Activated T-helper 17 cell treated with anti-CD3 and anti-CD28 coated beads, Interleukin-2, amount 50 U/mL, for 72 hours (primary cell): Measurements from ENCODE around the gene REV3L. TPM values are rescaled to one million over a fixed set of nuclear protein-coding genes. Genes with fewer than 3 reads are reported as not detected.
A peak's percentile ranks its signal among the peaks of the same experiment; 100 is the strongest.
"Not testable (repeated sequence)": the region's sequence is repeated elsewhere in the genome, so short reads cannot be mapped to it uniquely, and the experiment has no call there.

ENCODE experiments used
- ATAC-seq: fragments of 150-1000 bp; cut with Tn5 transposase; replicated peaks from 2 replicates; pipeline ENCODE4 v1.10.0; 2021; ENCODE audit warnings: mild to moderate bottlenecking, moderate library complexity
- H3K27ac Mint-ChIP-seq: one replicate; pipeline ENCODE4 v1.8.0; 2022; ENCODE audit warnings: mixed read lengths
- H3K27me3 Mint-ChIP-seq: one replicate; pipeline ENCODE4 v1.8.0; 2022; ENCODE audit warnings: mixed read lengths
- H3K36me3 Mint-ChIP-seq: one replicate; pipeline ENCODE4 v1.8.0; 2022; ENCODE audit warnings: low read depth, mild to moderate bottlenecking, mixed read lengths
- H3K4me1 Mint-ChIP-seq: one replicate; pipeline ENCODE4 v1.8.0; 2022; ENCODE audit warnings: mixed read lengths
- H3K4me3 Mint-ChIP-seq: one replicate; pipeline ENCODE4 v1.8.0; 2022; ENCODE audit warnings: mild to moderate bottlenecking, mixed read lengths
- H3K9me3 Mint-ChIP-seq: one replicate; pipeline ENCODE4 v1.8.0; 2022; ENCODE audit warnings: mixed read lengths
- total RNA-seq, 2 donors: library from RNA; stranded (reverse); gene quantifications; one replicate each; pipeline ENCODE4 v1.2.3, GENCODE V29; 2022

REV3L gene
- total RNA-seq, 2 donors from 2014 or later: 20.7 to 23.7 TPM

DNA sequence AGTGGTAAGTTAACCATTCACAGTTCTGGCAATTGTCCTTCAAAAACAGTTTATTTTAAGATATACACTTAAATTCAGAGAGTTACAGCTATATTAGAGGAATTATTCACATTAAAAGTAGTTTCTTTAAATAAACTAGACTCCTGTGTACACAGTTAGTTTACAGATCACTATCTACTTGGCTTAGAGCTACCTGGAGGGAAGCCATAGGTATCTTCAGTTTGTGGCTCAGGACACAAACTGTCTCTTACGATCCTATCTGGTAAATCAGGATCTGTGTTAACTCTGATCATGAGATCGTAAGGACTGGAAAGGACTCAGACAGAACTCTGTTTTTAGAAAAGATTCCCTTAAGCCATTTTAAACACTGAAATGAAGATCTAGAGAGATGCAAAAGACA lies 160.9 kb downstream of the REV3L start:
- Mint-ChIP-seq H3K4me1 (no peaks in the 10 kb centered on the region), H3K36me3 (peaks cover 71% of the 10 kb centered on the region), H3K4me3 (no peak overlapping the region), H3K27ac (no peak overlapping the region), H3K9me3 (no peaks in the 10 kb centered on the region), H3K27me3 (no peaks in the 10 kb centered on the region)
- ATAC-seq: no peak

DNA sequence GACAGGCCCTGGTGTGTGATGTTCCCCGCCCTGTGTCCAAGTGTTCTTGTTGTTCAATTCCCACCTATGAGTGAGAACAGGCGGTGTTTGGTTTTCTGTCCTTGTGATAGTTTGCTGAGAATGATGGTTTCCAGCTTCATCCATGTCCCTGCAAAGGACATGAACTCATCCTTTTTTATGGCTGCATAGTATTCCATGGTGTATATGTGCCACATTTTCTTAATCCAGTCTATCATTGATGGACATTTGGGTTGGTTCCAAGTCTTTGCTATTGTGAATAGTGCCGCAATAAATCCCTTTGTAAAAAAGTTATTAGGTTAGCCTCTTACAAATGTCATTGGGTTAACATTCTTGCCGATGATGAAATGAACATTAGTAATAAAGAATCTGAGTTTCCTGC lies 175.1 kb downstream of the REV3L start:
- not testable (repeated sequence) for H3K4me1 Mint-ChIP-seq, H3K27ac Mint-ChIP-seq, H3K9me3 Mint-ChIP-seq, H3K27me3 Mint-ChIP-seq, ATAC-seq, H3K4me3 Mint-ChIP-seq
- peaks cover 88% of the 10 kb centered on the region for H3K36me3 Mint-ChIP-seq

DNA sequence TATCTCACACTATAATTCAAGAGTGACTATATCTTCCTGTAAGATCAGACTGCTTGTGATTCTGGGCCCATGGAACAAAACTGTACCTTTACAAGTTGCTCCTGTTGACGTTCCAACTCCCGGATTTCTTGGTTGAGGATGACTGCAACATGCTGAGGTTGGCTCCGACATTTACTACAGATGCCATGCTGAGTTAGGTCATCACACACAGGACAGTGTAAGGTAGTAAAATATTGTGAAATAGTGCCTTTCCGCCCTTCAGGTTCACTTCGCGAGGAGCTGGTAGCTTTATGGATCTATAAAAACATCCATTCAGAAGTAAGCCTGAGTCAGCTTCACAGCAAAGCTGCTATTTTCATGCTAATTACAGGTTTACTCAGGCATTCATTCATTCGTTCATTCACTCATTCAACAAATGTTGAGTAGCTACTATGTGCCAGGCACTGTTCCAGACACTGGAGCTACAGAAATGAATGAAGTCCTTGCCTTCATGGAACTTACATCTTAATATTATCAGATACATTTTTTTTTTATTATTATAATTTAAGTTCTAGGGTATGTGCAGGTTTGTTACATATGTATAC lies 175.7 kb downstream of the REV3L start:
- peaks cover 88% of the 10 kb centered on the region for H3K36me3 Mint-ChIP-seq
- peaks cover 3% of the 10 kb centered on the region for H3K9me3 Mint-ChIP-seq
- no peak overlapping the region for H3K4me3 Mint-ChIP-seq
- H3K27me3 Mint-ChIP-seq: no peaks in the 10 kb centered on the region
- no peak overlapping the region for H3K27ac Mint-ChIP-seq
- no peak for ATAC-seq
- peaks cover under 1% of the 10 kb centered on the region for H3K4me1 Mint-ChIP-seq

DNA sequence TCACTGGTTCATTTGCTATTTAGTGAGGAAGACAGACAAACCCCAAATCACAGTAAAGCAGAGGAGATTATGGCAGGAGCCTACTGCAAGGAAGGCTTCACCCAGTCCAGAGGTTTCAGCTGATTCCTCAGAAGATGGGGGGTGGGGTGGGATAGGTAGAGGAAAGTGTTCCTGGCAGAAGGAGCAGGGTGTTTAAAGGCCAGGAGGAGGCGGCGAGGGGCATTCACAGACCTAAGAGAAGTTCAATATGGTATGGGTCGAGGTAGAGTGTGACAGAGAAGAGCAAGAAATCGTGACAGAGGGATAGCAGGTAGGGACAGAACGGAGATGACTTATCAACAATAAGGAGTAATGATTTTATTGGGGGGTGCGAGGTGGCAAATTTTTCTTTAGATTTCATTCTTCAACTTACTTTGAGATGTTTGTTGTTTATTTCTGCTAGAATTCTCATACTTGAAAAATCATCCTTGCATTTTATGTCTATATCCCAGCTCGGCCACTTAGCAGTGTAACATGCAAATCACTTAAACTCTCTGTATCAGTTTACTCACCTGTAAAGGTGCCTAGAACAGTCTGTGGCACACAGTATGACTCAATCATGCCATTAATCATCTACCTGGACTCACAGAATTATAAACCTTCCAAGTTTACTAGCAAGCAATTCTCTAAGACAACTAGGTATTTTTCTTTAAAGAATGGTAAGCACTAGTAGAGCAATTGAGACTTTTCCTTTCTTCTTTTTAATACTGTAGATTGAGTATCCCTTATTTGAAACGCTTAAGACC lies 176.7 kb downstream of the REV3L start:
- peak overlapping the region; percentile 59 for H3K27ac Mint-ChIP-seq
- no peak for ATAC-seq
- H3K36me3 Mint-ChIP-seq: peaks cover 88% of the 10 kb centered on the region
- H3K4me3 Mint-ChIP-seq: no peak overlapping the region
- no peaks in the 10 kb centered on the region for H3K27me3 Mint-ChIP-seq
- peaks cover 3% of the 10 kb centered on the region for H3K9me3 Mint-ChIP-seq
- H3K4me1 Mint-ChIP-seq: peaks cover 6% of the 10 kb centered on the region

DNA sequence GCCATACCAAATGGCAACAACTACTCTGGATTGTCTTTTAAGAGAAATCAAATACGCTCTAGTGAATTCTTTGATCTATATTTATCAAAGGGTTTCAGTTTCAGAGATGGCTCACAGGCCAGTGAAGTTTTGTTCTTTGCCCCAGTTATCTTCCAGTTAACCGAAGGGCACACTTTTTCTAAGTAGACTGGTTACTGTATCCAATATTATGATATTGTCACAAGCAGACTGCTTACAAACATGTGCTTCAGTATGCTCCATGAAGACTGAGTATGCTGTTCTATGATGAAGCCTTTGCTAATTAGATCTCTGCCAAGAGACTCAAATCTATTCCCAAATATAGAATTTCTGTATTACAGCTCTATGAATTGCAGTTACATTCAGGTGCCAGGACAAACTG lies 181.1 kb downstream of the REV3L start:
- Mint-ChIP-seq H3K9me3 (no peaks in the 10 kb centered on the region), H3K27ac (peak overlapping the region; percentile 74), H3K4me1 (peaks cover 6% of the 10 kb centered on the region), H3K27me3 (no peaks in the 10 kb centered on the region), H3K4me3 (peak overlapping the region; percentile 48), H3K36me3 (peaks cover 80% of the 10 kb centered on the region)
- ATAC-seq: peak; percentile 78

DNA sequence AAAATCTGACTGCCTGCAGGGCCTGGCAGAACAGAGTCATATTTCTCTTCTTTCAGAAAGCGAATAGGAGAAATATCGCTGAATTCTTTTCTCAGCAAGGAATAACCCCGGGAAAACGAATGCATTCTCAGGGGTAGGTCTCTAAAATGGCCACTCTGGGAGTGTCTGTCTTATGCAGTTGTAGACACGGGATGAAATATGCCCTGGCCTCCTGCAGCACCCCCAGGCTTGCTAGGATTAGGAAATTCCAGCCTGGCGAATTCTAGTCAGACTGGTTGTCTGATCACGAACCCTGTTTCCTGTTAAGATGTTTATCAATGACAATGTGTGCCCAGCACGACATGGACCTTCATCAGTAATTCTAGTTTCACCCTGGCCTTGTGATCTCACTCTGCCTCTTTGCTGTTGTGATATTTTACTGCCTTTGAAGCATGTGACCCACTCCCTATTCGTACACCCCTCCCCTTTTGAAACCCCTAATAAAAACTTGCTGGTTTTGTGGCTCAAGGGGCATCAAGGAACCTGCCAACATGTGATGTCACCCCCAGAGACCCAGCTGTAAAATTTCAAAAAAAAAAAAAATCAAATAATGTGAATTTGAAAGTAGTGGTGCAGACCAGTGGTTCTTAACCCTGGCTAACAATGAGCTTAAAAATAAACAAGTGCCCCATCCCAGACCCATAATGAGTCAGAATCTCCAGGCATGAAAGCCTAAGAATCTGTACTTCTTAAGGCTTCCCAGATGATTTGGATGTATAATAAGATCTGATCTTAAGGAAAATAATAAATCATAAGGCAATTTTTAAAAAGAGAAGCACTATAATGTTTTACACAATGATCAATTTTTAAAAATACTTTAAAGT lies 181.8 kb downstream of the REV3L start:
- ATAC-seq: peak; percentile 63
- not testable (repeated sequence) for H3K9me3 Mint-ChIP-seq, H3K4me1 Mint-ChIP-seq, H3K27me3 Mint-ChIP-seq, H3K4me3 Mint-ChIP-seq
- peak overlapping the region; percentile 74 for H3K27ac Mint-ChIP-seq
- peaks cover 72% of the 10 kb centered on the region for H3K36me3 Mint-ChIP-seq

DNA sequence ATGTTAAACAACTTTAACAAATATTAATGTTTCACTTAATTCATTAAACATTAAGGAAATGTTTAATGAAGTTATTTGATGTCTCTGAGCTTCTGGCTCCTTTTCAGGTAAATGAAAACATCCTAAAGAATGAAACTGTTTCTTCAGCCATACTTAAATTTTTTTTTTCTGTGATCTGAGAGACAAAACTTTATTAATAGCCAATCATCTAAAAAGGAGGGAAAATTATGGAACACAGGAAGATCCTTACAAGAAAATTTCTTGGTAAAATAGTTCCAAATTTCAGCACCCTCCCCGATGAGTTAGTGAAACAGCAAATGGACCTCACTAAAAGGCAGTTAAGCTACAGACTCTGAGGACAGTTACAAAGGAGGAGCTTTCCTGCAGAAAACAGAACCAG lies 185.2 kb downstream of the REV3L start:
- H3K36me3 Mint-ChIP-seq: peaks cover 50% of the 10 kb centered on the region
- H3K4me3 Mint-ChIP-seq: no peak overlapping the region
- no peak overlapping the region for H3K27ac Mint-ChIP-seq
- H3K27me3 Mint-ChIP-seq: no peaks in the 10 kb centered on the region
- H3K9me3 Mint-ChIP-seq: no peaks in the 10 kb centered on the region
- peaks cover 6% of the 10 kb centered on the region for H3K4me1 Mint-ChIP-seq
- ATAC-seq: no peak

DNA sequence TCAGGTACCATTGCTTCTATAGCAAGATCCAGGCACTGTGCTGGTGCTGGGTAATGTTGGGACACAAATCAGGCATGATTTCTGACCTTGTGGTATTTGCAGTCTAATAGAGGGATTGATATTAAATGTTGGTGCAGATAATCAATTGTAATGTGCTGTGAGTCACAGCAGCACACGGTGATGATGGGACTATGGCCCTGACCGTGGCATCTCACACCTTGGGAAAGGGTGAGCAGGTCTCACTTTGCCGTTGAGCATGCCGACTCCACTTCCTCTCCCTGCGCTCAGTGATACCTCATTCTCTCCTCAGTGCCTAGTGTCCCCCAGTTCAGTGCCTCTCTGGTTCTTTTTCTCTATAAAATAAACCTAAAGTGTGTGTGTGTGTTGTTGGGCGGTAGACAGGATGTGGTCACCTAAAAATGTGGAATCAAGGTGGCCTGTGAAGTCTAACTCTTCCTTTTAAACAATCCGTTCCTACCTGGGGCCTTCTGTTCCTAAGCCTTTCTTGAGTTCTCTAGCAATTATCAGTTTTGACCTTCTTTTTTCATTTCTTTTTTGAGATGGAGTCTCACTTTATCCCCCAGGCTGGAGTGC lies 188.5 kb downstream of the REV3L start:
- Mint-ChIP-seq H3K27me3 (no peaks in the 10 kb centered on the region), H3K9me3 (no peaks in the 10 kb centered on the region), H3K27ac (no peak overlapping the region), H3K36me3 (peaks cover 17% of the 10 kb centered on the region), H3K4me1 (peaks cover 13% of the 10 kb centered on the region), H3K4me3 (no peak overlapping the region)
- ATAC-seq: no peak

DNA sequence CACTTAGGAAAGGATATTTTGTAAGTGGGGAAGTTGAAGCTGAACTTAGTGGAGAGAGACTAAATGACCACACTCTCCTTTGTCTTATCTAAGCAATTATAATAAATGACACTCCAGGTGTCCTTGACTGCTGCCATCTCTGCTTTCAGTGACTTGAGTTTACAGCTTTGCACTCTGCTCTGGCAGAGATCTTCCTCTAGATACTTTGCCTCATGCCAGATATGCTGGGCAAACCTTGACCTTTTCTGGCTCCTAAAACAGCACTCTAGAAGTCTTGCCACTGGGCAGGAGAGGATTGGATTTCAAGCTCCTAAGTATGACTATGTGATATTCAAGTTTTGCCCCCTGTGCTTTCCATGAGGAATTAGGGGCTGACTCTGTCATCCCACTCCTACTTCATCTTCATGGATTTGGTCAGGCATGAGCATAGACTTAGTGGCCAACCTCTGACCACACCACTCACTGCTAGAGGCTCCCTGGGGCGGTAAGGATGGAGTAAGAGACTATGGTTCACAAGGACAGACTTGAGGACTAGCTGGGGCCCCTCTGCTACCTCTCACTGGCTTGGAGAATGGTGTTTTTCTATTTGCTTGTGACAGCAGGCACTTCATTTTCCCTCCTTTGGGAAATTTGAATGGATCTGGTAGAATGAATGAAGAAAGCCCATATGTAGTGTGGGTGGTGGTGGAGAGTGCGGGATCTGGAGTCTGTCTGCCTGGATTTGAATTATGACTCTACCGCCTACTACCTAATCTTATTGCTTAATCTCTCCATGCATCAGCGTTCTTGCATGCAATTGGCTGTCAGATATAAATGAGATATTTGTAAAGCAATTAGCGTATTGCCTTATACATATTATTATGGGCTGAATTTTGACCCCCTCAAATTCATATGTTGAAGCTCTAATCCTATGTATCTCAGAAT lies 191.4 kb downstream of the REV3L start:
- Mint-ChIP-seq H3K9me3 (no peaks in the 10 kb centered on the region), H3K36me3 (no peaks in the 10 kb centered on the region), H3K4me1 (peaks cover 17% of the 10 kb centered on the region), H3K27me3 (no peaks in the 10 kb centered on the region), H3K4me3 (no peak overlapping the region), H3K27ac (peak overlapping the region; percentile 28)
- ATAC-seq: peak; percentile 23

DNA sequence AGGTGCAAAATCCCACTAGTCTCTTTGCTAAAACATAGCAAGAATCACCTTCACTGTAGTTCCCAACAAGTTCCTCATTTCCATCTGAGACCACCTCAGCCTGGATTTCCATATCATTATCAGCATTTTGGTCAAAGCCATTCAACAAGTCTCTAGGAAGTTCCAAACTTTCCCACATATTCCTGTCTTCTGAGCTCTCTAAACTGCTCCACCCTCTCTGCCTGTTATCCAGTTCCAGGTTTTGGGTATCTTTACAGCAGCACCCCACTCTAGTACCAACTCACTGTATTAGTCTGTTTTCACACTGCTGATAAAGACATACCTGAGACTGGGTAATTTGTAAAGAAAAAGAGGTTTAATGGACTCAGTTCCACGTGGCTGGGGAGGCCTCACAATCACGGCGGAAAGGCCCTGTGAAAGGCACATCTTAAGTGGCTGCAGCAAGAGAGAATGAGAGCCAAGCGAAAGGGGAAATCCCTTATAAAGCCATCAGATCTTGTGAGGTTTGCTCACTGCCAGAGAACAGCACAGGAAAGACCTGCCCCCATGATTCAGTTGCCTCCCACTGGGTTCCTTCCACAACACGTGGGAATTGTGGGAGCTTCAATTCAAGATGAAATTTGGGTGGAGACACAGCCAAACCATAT lies 192.2 kb downstream of the REV3L start:
- Mint-ChIP-seq H3K4me3 (peak overlapping the region; percentile 51), H3K27ac (peak overlapping the region; percentile 71), H3K4me1 (peaks cover 17% of the 10 kb centered on the region)
- ATAC-seq: peak; percentile 96
- not testable (repeated sequence) for H3K27me3 Mint-ChIP-seq, H3K36me3 Mint-ChIP-seq, H3K9me3 Mint-ChIP-seq

DNA sequence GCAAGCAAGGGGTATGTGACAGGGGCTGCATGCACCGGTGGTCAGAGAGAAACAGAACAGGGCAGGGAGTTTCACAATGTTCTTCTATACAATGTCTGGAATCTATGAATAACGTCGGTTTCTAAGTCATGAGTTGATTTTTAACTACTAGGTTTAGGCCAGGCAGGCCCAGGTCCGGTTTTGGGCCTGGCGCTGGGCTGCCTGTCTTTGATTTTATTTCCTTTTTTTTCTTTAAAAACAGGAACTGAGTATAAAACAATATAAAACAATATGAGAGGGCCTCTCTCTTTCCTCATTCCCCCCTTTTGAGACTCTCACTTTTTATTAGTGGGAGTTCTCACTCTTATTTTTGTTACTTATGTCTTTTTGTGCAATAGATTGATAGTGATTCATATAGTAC lies 198.7 kb downstream of the REV3L start:
- peaks cover 28% of the 10 kb centered on the region for H3K36me3 Mint-ChIP-seq
- H3K4me1 Mint-ChIP-seq, ATAC-seq, H3K27ac Mint-ChIP-seq, H3K4me3 Mint-ChIP-seq, H3K27me3 Mint-ChIP-seq, H3K9me3 Mint-ChIP-seq: not testable (repeated sequence)

DNA sequence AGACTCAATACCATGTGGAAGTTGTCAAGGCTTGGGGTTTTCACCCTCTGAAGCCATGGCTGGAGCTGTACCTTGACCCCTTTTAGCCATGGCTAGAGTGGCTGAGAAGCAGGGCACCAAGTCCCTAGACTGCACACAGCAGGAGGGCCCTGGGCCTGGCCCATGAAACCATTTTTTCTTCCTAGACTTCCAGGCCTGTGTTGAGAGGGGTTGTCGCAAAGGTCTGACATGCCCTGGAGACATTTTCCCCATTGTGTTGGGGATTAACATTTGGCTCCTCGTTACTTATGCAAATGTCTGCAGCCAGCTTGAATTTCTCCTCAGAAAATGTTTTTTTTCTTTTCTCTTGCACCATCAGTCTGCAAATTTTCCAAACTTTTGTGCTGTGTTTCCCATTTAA lies 199.3 kb downstream of the REV3L start:
- no peak for ATAC-seq
- peaks cover 35% of the 10 kb centered on the region for H3K36me3 Mint-ChIP-seq
- H3K27me3 Mint-ChIP-seq: no peaks in the 10 kb centered on the region
- H3K9me3 Mint-ChIP-seq: no peaks in the 10 kb centered on the region
- H3K4me1 Mint-ChIP-seq: peaks cover 4% of the 10 kb centered on the region
- H3K27ac Mint-ChIP-seq: no peak overlapping the region
- H3K4me3 Mint-ChIP-seq: no peak overlapping the region

DNA sequence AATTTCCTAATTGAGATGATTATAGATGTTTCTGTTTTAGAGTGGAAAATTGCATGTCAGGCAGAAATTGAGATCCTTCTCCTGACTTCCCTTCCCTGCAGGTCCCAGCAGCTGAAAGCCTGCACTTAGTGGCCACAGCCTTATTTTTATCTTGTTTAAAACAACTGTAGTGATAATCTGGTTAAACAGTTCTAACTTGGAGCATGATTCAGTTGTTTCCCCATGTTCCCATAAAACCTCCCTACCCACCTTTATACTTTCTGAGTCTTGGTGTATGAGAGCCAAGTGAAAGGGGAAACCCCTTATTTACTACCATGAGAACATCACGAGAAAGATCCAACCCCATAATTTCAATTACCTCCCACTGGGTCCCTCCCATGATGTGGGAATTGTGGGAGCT lies 200.5 kb downstream of the REV3L start:
- Mint-ChIP-seq H3K4me3 (no peak overlapping the region), H3K4me1 (peaks cover 4% of the 10 kb centered on the region), H3K27ac (no peak overlapping the region), H3K36me3 (peaks cover 47% of the 10 kb centered on the region), H3K9me3 (no peaks in the 10 kb centered on the region), H3K27me3 (no peaks in the 10 kb centered on the region)
- no peak for ATAC-seq
